ENCODE measurements around the gene TBC1D5. TPM values are rescaled to one million over a fixed set of nuclear protein-coding genes. Genes with fewer than 3 reads are reported as not detected.

The TBC1D5 gene
- total RNA-seq, 4 donors from 2014 or later, result 21.3 to 86.4 (median 48.1) TPM

DNA sequence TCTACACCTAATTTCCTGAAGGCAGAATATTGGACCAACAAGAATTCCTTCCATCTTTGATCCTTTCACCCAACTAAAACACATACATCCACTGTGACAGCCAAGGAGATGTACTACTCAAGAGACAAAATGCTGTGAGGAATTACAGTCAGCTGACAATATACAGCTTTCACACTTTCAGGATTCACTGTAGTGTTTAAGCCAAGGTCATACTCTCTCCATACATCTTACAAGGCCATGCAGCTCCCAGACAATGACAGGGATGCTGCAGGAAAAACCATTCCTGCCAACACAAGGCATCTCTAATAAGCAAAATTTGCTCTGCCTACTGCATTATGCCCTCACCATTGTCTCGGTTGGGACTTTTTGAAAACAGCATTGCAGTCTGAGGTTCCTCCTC lies 170.7 kb downstream of the TBC1D5 start:
- in situ Hi-C loops (cut with MboI; ENCODE audit: low pct_ligation_motif_present in 1 of 4, low pct_unique_long_range_greater_than_20kb in 1 of 4, low sequenced_read_pairs in 3 of 4), result no loop called here
- H3K4me1 ChIP-seq, result no peaks in the 10 kb centered on the region

DNA sequence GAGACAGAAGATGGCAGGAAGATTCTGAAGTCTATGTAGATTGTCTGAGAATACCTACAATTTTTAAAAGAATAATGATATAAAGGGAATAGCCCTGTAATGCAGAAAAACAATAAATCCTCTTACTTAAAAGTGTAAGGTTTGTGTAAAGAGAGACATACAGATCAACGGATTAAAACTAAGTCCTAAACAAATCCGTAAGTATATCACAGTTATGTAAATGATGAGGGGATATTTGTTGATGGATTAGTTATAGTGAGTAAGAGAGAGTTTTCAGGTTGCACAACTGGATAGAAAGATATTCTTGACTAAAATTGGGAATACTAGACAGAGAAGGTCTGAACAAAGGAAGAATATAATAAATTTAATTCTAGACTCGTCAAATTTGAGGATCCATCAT lies 179.6 kb downstream of the TBC1D5 start:
- Histone ChIP-seq H3K27ac (no peak overlapping the region), H3K4me1 (no peaks in the 10 kb centered on the region), H3K27me3 (no peaks in the 10 kb centered on the region), H3K36me3 (no peaks in the 10 kb centered on the region), H3K4me3 (no peak overlapping the region), H3K9me3 (no peaks in the 10 kb centered on the region)
- no peak for DNase-seq
- intact Hi-C loops (cut with DNase I; ENCODE audit: low total_unique reads), result no loop called here
- 97 to 100% methylated on average over 3 of the region's 3 CpGs for WGBS, 2 donors (ENCODE audit: low coverage in 1 of 2)
- TF ChIP-seq POLR2AphosphoS5 (IDR thresholded peaks at IDR 0.05) (no peak), EP300 (IDR thresholded peaks at IDR 0.05; ENCODE audit: low read depth) (no peak), POLR2A (IDR thresholded peaks at IDR 0.05) (no peak)
- TF ChIP-seq, protein P1, sequence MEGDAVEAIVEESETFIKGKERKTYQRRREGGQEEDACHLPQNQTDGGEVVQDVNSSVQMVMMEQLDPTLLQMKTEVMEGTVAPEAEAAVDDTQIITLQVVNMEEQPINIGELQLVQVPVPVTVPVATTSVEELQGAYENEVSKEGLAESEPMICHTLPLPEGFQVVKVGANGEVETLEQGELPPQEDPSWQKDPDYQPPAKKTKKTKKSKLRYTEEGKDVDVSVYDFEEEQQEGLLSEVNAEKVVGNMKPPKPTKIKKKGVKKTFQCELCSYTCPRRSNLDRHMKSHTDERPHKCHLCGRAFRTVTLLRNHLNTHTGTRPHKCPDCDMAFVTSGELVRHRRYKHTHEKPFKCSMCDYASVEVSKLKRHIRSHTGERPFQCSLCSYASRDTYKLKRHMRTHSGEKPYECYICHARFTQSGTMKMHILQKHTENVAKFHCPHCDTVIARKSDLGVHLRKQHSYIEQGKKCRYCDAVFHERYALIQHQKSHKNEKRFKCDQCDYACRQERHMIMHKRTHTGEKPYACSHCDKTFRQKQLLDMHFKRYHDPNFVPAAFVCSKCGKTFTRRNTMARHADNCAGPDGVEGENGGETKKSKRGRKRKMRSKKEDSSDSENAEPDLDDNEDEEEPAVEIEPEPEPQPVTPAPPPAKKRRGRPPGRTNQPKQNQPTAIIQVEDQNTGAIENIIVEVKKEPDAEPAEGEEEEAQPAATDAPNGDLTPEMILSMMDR (IDR thresholded peaks at IDR 0.05), result no peak
- in situ Hi-C loops (cut with MboI; ENCODE audit: low pct_ligation_motif_present in 1 of 4, low pct_unique_long_range_greater_than_20kb in 1 of 4, low sequenced_read_pairs in 3 of 4), result no loop called here

More for the DNA sequence above, 170.7 kb downstream of the TBC1D5 start:
- no peaks in the 10 kb centered on the region for H3K27me3 ChIP-seq
- H3K9me3 ChIP-seq, result no peaks in the 10 kb centered on the region
- WGBS, 2 donors (ENCODE audit: low coverage in 1 of 2), result 88 to 89% methylated on average over 1 of the region's 1 CpG
- no peak overlapping the region for H3K4me3 ChIP-seq
- intact Hi-C loops (cut with DNase I; ENCODE audit: low total_unique reads), result no loop called here
- H3K36me3 ChIP-seq, result no peaks in the 10 kb centered on the region
- no peak overlapping the region for H3K27ac ChIP-seq
- no peak for DNase-seq
- TF ChIP-seq EP300 (IDR thresholded peaks at IDR 0.05; ENCODE audit: low read depth) (no peak), POLR2AphosphoS5 (IDR thresholded peaks at IDR 0.05) (no peak), POLR2A (IDR thresholded peaks at IDR 0.05) (no peak)
- TF ChIP-seq, protein P1 (IDR thresholded peaks at IDR 0.05), result no peak

DNA sequence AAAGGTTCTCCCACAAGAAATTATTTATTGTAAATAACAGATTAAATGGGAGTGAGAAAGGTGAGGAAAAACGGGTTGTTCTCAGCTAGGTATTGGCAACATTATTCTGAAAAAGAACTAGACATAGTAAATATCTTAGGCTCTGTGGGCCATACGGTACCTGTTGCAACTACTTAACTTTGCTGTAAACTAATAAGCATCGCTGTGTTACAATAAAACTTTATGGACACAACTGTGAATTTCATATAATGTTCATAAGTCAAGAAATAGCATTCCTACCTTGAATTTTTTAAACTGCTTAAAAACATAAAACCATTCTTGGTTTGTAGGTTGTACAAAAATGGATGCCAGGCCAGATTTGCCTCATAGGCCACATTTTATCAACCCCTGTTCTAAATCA lies 183.9 kb downstream of the TBC1D5 start:
- Histone ChIP-seq H3K27ac (no peak overlapping the region), H3K27me3 (no peaks in the 10 kb centered on the region), H3K36me3 (no peaks in the 10 kb centered on the region), H3K4me3 (no peak overlapping the region), H3K4me1 (no peaks in the 10 kb centered on the region), H3K9me3 (no peaks in the 10 kb centered on the region)
- no peak for DNase-seq
- intact Hi-C loops (cut with DNase I; ENCODE audit: low total_unique reads) (no loop called here), in situ Hi-C loops (cut with MboI; ENCODE audit: low pct_ligation_motif_present in 1 of 4, low pct_unique_long_range_greater_than_20kb in 1 of 4, low sequenced_read_pairs in 3 of 4) (no loop called here)
- 95 to 97% methylated on average over 3 of the region's 3 CpGs for WGBS, 2 donors (ENCODE audit: low coverage in 1 of 2)
- TF ChIP-seq EP300 (IDR thresholded peaks at IDR 0.05; ENCODE audit: low read depth), result no peak
- TF ChIP-seq, protein P1 (IDR thresholded peaks at IDR 0.05), result no peak
- TF ChIP-seq POLR2A (IDR thresholded peaks at IDR 0.05), result no peak
- TF ChIP-seq POLR2AphosphoS5 (IDR thresholded peaks at IDR 0.05), result no peak

DNA sequence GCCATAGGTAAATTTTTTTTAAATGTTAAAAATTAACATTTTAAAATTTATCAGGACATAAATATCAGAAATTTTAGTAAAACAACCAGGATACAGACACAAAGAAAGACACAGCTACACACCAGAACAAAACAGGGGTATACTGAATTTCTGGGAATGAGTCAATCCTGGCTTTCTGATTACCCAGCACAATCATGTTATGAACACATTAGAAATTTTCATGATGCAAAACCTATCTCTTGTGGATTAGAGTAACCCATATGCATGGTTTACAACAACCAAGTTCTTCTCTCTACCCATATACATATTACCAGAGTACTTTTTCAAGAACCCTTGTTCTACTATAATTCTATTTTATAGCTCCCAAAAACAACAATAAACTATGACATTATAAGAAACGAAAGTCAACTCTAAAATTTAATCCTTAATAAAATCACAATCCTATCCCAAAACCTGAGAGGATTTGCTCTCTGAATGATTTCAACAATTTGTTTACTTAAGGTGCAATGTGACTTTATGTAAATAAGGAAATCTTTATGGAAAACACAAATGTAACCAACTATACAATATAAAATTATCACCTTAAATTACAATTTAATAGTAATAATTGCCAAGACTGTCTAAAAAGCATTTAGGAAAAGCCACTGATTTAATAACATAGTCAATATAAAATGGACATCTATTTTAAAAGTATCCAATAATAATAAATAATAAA lies 184.5 kb downstream of the TBC1D5 start:
- no peaks in the 10 kb centered on the region for H3K9me3 ChIP-seq
- no peaks in the 10 kb centered on the region for H3K27me3 ChIP-seq
- H3K36me3 ChIP-seq, result no peaks in the 10 kb centered on the region
- no peak overlapping the region for H3K27ac ChIP-seq
- 67 to 72% methylated on average over 1 of the region's 1 CpG for WGBS, 2 donors (ENCODE audit: low coverage in 1 of 2)
- in situ Hi-C loops (cut with MboI; ENCODE audit: low pct_ligation_motif_present in 1 of 4, low pct_unique_long_range_greater_than_20kb in 1 of 4, low sequenced_read_pairs in 3 of 4), result no loop called here
- intact Hi-C loops (cut with DNase I; ENCODE audit: low total_unique reads), result no loop called here
- H3K4me3 ChIP-seq, result no peak overlapping the region
- TF ChIP-seq POLR2A (IDR thresholded peaks at IDR 0.05), result no peak
- no peak for TF ChIP-seq EP300 (IDR thresholded peaks at IDR 0.05; ENCODE audit: low read depth)
- no peak for DNase-seq
- peaks cover 0 to 4% (median 1%) of the 10 kb centered on the region in 4 donors for H3K4me1 ChIP-seq
